Activated CD4-positive, CD25-positive, alpha-beta regulatory T cell treated with anti-CD3 and anti-CD28 coated beads, Interleukin-2, amount 50 U/mL, for 24 hours (primary cell): ENCODE data around the gene CD3G.

Experiments used
- ATAC-seq, 2 donors: fragments of 150-1000 bp; cut with Tn5 transposase; one replicate each; pipeline ENCODE4 v1.10.0; 2021; ENCODE audit warnings: mild to moderate bottlenecking in 1 of 2, moderate library complexity in 1 of 2

Gene CD3G

GRCh38 chr11:118343981-118344515, at the start of gene CD3G:
Gene CD3G, plus strand, starts transcription at chr11:118344344. Its CDS starts 80 bp downstream, at chr11:118344424.
- ATAC-seq, result peak; percentile 62 to 67

- no peak for ATAC-seq
These were observed 48.9 kb upstream of the CD3G start for GRCh38 chr11:118295199-118295598.

GRCh38 chr11:118295815-118296454, 48.2 kb upstream of the CD3G start:
- ATAC-seq, result peak; percentile 90 to 94

GRCh38 chr11:118301600-118302195, 42.4 kb upstream of the CD3G start:
- no peak for ATAC-seq

- peak in 1 of 2 donors; percentile 3 for ATAC-seq
These were observed 39.9 kb upstream of the CD3G start for GRCh38 chr11:118304227-118304567.

GRCh38 chr11:118304568-118305248, 39.4 kb upstream of the CD3G start, which contains the start of gene CD3E:
Gene CD3E, plus strand, starts transcription at chr11:118304730. Its CDS starts 223 bp downstream, at chr11:118304953.
- peak; percentile 69 to 78 for ATAC-seq

GRCh38 chr11:118305726-118306125, 38.4 kb upstream of the CD3G start:
- ATAC-seq, result no peak

- peak; percentile 17 to 35 for ATAC-seq
These were observed 37.6 kb upstream of the CD3G start for GRCh38 chr11:118306556-118306955.

GRCh38 chr11:118308995-118309528, 35.1 kb upstream of the CD3G start:
- ATAC-seq, result peak; percentile 42 to 71

- ATAC-seq, result no peak
These were observed 33.9 kb upstream of the CD3G start for GRCh38 chr11:118310271-118310670.

GRCh38 chr11:118310781-118311485, 33.2 kb upstream of the CD3G start:
- ATAC-seq, result no peak

- peak; percentile 37 to 49 for ATAC-seq
These were observed 32.6 kb upstream of the CD3G start for GRCh38 chr11:118311518-118311917.

- ATAC-seq, result no peak
These were observed 31.8 kb upstream of the CD3G start for GRCh38 chr11:118312328-118312727.

- no peak for ATAC-seq
These were observed 30.9 kb upstream of the CD3G start for GRCh38 chr11:118313242-118313641.

GRCh38 chr11:118314988-118315411, 29.1 kb upstream of the CD3G start:
- no peak for ATAC-seq

GRCh38 chr11:118318124-118318523, 26.0 kb upstream of the CD3G start:
- no peak for ATAC-seq

GRCh38 chr11:118318581-118319336, 25.4 kb upstream of the CD3G start:
- ATAC-seq, result no peak

- ATAC-seq, result no peak
These were observed 24.8 kb upstream of the CD3G start for GRCh38 chr11:118319337-118319707.

GRCh38 chr11:118320515-118320914, 23.6 kb upstream of the CD3G start:
- no peak for ATAC-seq

GRCh38 chr11:118321386-118322082, 22.6 kb upstream of the CD3G start:
- no peak for ATAC-seq

- no peak for ATAC-seq
These were observed 21.4 kb upstream of the CD3G start for GRCh38 chr11:118322721-118323120.
